ENCODE data around the gene SPRR5. TPM values are rescaled to one million over a fixed set of nuclear protein-coding genes. Genes with fewer than 3 reads are reported as not detected.

The SPRR5 gene
- polyA plus RNA-seq, 1 of the 3 experiments (the other 2 are of a cell fraction): not detected

DNA sequence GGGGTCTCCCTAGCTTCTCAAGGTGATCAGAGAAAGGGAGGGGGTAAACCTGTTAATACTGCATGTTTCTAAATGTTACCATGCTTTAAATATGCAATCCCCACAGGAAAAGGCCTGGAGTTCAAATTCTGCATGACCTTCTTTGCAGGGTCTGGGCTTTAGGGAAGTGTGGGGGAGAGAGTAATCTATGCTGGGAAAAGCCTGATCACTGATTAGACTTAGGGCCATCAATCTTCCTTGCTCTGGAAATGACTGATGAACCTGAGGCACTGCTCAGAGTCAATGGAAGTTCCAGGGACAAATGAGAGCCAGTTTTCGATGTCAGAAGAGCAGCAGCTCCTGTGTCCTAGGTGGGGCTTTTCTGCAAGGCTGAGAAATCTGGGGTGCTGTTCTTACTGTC is 33.7 kb downstream of the SPRR5 start:
- no peak for DNase-seq
- Histone ChIP-seq H3K79me2 (ENCODE audit: insufficient read depth) (no peaks in the 10 kb centered on the region), H4K20me1 (ENCODE audit: insufficient read depth) (no peaks in the 10 kb centered on the region), H3K27ac (ENCODE audit: low read depth in 2 of 2, low read length in 1 of 2) (no peak overlapping the region), H3K9me2 (no peaks in the 10 kb centered on the region), H3K27me3 (ENCODE audit: insufficient read depth) (no peaks in the 10 kb centered on the region), H3K4me2 (no peak overlapping the region), H3K9ac (no peak overlapping the region), H3K4me3 (ENCODE audit: low read depth in 2 of 2, low read length in 1 of 2) (no peak overlapping the region), H3F3A (replicated peaks; ENCODE audit: insufficient read depth) (no peaks in the 10 kb centered on the region), H3K36me3 (replicated peaks in 1 of 2; ENCODE audit: control insufficient read depth in 1 of 2, insufficient read depth in 2 of 2, low read length in 1 of 2) (no peaks in the 10 kb centered on the region), H3K9me3 (no peaks in the 10 kb centered on the region), H2AFZ (ENCODE audit: low read depth) (no peak overlapping the region), H3K4me1 (ENCODE audit: control insufficient read depth in 1 of 2, insufficient read depth in 2 of 2, low read depth in 1 of 2, low read length in 1 of 2) (no peaks in the 10 kb centered on the region)
- ChIA-PET CTCF (no interaction called here), POLR2A (no interaction called here)
- 10% methylated on average over 1 of the region's 1 CpG for WGBS (ENCODE audit: low lambda C conversion rate)
- TF ChIP-seq EP300 (IDR thresholded peaks at IDR 0.05; ENCODE audit: borderline replicate concordance in 1 of 2, low read depth in 1 of 2, low read length in 1 of 2): no peak
- TF ChIP-seq, protein P1, sequence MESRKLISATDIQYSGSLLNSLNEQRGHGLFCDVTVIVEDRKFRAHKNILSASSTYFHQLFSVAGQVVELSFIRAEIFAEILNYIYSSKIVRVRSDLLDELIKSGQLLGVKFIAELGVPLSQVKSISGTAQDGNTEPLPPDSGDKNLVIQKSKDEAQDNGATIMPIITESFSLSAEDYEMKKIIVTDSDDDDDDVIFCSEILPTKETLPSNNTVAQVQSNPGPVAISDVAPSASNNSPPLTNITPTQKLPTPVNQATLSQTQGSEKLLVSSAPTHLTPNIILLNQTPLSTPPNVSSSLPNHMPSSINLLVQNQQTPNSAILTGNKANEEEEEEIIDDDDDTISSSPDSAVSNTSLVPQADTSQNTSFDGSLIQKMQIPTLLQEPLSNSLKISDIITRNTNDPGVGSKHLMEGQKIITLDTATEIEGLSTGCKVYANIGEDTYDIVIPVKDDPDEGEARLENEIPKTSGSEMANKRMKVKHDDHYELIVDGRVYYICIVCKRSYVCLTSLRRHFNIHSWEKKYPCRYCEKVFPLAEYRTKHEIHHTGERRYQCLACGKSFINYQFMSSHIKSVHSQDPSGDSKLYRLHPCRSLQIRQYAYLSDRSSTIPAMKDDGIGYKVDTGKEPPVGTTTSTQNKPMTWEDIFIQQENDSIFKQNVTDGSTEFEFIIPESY (IDR thresholded peaks at IDR 0.05; ENCODE audit: borderline replicate concordance, low read depth): no peak
- no peak for TF ChIP-seq GABPA (IDR thresholded peaks at IDR 0.05; ENCODE audit: low read depth)
- TF ChIP-seq ELF1 (IDR thresholded peaks at IDR 0.05): no peak
- no peak for TF ChIP-seq SMC3 (IDR thresholded peaks at IDR 0.05; ENCODE audit: low read depth, low read length)
- TF ChIP-seq TCF12 (IDR thresholded peaks at IDR 0.05): no peak
- TF ChIP-seq, protein P2, sequence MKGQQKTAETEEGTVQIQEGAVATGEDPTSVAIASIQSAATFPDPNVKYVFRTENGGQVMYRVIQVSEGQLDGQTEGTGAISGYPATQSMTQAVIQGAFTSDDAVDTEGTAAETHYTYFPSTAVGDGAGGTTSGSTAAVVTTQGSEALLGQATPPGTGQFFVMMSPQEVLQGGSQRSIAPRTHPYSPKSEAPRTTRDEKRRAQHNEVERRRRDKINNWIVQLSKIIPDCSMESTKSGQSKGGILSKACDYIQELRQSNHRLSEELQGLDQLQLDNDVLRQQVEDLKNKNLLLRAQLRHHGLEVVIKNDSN (IDR thresholded peaks at IDR 0.05; ENCODE audit: borderline replicate concordance, low read depth): no peak
- TF ChIP-seq, protein P3, sequence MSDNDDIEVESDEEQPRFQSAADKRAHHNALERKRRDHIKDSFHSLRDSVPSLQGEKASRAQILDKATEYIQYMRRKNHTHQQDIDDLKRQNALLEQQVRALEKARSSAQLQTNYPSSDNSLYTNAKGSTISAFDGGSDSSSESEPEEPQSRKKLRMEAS (IDR thresholded peaks at IDR 0.05; ENCODE audit: low read depth): no peak
- TF ChIP-seq FOSL2 (IDR thresholded peaks at IDR 0.05; ENCODE audit: borderline replicate concordance, low read depth): no peak
- no peak for TF ChIP-seq SIN3A (IDR thresholded peaks at IDR 0.05; ENCODE audit: borderline replicate concordance, low read depth, low read length)
- TF ChIP-seq RAD21 (IDR thresholded peaks at IDR 0.05; ENCODE audit: low read length): no peak
- TF ChIP-seq YY1 (IDR thresholded peaks at IDR 0.05; ENCODE audit: low read depth): no peak
- no peak for TF ChIP-seq TEAD4 (IDR thresholded peaks at IDR 0.05; ENCODE audit: borderline replicate concordance, insufficient read depth)
- TF ChIP-seq MXI1 (IDR thresholded peaks at IDR 0.05; ENCODE audit: low read depth, low read length): no peak
- no peak for TF ChIP-seq NRF1 (IDR thresholded peaks at IDR 0.05; ENCODE audit: low read depth, low read length)
- no peak for TF ChIP-seq MEF2A (IDR thresholded peaks at IDR 0.05; ENCODE audit: borderline replicate concordance, low read depth)
- TF ChIP-seq, protein P4, sequence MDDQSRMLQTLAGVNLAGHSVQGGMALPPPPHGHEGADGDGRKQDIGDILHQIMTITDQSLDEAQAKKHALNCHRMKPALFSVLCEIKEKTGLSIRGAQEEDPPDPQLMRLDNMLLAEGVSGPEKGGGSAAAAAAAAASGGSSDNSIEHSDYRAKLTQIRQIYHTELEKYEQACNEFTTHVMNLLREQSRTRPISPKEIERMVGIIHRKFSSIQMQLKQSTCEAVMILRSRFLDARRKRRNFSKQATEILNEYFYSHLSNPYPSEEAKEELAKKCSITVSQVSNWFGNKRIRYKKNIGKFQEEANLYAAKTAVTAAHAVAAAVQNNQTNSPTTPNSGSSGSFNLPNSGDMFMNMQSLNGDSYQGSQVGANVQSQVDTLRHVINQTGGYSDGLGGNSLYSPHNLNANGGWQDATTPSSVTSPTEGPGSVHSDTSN (IDR thresholded peaks at IDR 0.05): no peak
